Osteocyte (in vitro differentiated cells): ENCODE measurements around the gene TIPARP. TPM values are rescaled to one million over a fixed set of nuclear protein-coding genes. Genes with fewer than 3 reads are reported as not detected.

Experiments used
- DNase-seq: peaks from one replicate; pipeline ENCODE4 v3.0.0; 2021; ENCODE audit warnings: mixed read lengths; ENCODE audit not compliant: unreplicated experiment; ENCODE audit errors: extremely low spot score
- H3K27ac Mint-ChIP-seq: one replicate; pipeline ENCODE4 v1.8.0; 2021; ENCODE audit warnings: mild to moderate bottlenecking, mixed read lengths; ENCODE audit not compliant: unreplicated experiment
- H3K27me3 Mint-ChIP-seq: one replicate; pipeline ENCODE4 v1.8.0; 2021; ENCODE audit warnings: mixed read lengths; ENCODE audit not compliant: unreplicated experiment
- H3K36me3 Mint-ChIP-seq: one replicate; pipeline ENCODE4 v1.8.0; 2021; ENCODE audit warnings: mixed read lengths; ENCODE audit not compliant: unreplicated experiment
- H3K4me1 Mint-ChIP-seq: one replicate; pipeline ENCODE4 v1.8.0; 2021; ENCODE audit warnings: mixed read lengths; ENCODE audit not compliant: unreplicated experiment
- H3K4me3 Mint-ChIP-seq: one replicate; pipeline ENCODE4 v1.8.0; 2021; ENCODE audit warnings: mild to moderate bottlenecking, moderate library complexity, mixed read lengths; ENCODE audit not compliant: unreplicated experiment
- H3K9me3 Mint-ChIP-seq: one replicate; pipeline ENCODE4 v1.8.0; 2021; ENCODE audit warnings: mixed read lengths; ENCODE audit not compliant: unreplicated experiment
- total RNA-seq: library from RNA; stranded (reverse); gene quantifications from 2 replicates; pipeline ENCODE4 v1.2.1, GENCODE V29; 2021
- TF ChIP-seq, protein P1 (sequence below): fragments of 200-600 bp; sonication (generic); IDR thresholded peaks from 2 replicates; pipeline ENCODE4 v1.5.0; 2021; ENCODE audit warnings: antibody characterized with exemption, mild to moderate bottlenecking, moderate library complexity

Gene TIPARP
- total RNA-seq, 1 donor from 2014 or later = 163 TPM

DNA sequence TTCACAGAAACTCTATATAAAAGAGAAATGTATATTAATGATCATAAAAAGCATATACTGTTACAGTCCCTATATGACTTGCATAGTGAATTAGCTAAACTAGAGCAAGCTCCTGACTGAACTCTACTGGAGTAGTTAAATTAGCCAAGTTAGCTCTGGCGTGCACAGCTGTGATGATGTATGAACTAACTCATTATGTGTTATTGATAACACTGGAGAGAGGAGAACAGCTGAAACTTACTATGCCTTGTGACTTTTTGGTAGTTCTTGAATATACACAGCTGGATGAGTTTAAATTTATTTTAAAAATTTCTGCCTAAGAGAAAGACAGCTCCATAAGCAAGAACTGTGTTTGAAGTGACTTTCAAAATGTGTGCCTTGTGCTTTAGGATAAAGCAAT lies 8.1 kb downstream of the TIPARP start:
- H3K9me3 Mint-ChIP-seq = no peaks in the 10 kb centered on the region
- TF ChIP-seq, protein P1, sequence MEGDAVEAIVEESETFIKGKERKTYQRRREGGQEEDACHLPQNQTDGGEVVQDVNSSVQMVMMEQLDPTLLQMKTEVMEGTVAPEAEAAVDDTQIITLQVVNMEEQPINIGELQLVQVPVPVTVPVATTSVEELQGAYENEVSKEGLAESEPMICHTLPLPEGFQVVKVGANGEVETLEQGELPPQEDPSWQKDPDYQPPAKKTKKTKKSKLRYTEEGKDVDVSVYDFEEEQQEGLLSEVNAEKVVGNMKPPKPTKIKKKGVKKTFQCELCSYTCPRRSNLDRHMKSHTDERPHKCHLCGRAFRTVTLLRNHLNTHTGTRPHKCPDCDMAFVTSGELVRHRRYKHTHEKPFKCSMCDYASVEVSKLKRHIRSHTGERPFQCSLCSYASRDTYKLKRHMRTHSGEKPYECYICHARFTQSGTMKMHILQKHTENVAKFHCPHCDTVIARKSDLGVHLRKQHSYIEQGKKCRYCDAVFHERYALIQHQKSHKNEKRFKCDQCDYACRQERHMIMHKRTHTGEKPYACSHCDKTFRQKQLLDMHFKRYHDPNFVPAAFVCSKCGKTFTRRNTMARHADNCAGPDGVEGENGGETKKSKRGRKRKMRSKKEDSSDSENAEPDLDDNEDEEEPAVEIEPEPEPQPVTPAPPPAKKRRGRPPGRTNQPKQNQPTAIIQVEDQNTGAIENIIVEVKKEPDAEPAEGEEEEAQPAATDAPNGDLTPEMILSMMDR = no peak
- no peaks in the 10 kb centered on the region for H3K27me3 Mint-ChIP-seq
- DNase-seq = no peak
- peak overlapping the region; percentile 86 for H3K27ac Mint-ChIP-seq
- H3K4me3 Mint-ChIP-seq = peak overlapping the region; percentile 75
- H3K36me3 Mint-ChIP-seq = peaks cover 66% of the 10 kb centered on the region
- H3K4me1 Mint-ChIP-seq = peaks cover 93% of the 10 kb centered on the region

DNA sequence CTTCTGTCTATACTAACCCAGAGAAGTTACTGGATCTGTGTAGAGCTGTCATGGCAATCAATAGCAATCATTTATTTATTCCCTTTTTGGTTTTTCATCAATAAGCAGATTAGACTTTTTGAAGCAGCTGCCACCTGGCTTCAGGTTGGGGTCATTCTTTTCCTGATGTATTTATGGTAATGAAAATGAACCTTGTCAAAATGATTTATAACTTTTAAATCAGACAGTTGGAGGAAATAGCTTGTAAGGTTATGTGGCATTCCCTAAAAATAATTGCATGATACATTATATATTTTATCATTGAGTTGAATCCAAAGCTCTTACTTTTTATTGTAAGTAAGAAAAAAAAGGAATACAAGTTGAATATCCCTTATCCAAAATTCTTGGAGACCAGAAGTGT lies 8.6 kb downstream of the TIPARP start:
- TF ChIP-seq, protein P1 = no peak
- no peak for DNase-seq
- H3K36me3 Mint-ChIP-seq = peaks cover 66% of the 10 kb centered on the region
- no peaks in the 10 kb centered on the region for H3K27me3 Mint-ChIP-seq
- H3K27ac Mint-ChIP-seq = peak overlapping the region; percentile 86
- H3K4me3 Mint-ChIP-seq = peak overlapping the region; percentile 75
- no peaks in the 10 kb centered on the region for H3K9me3 Mint-ChIP-seq
- H3K4me1 Mint-ChIP-seq = peaks cover 93% of the 10 kb centered on the region

DNA sequence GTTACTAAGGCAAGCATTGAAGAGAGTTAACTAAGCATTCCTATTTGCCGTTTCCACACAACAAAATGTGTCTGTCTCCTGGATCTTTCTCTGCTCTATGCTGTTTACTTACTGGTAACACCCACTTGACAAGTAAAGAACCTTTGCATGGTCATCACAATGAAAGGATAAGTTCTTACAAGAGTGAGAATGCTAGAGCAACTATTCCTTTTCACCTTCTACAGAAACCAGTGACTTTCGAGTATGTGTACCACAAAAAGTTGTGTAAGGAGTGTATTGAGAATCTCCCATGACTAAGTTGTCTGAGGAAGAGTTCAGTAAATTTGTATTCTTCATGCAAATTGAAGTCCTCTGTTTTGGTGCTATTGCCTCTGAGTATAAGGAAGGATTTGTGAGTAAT lies 10.8 kb downstream of the TIPARP start:
- Mint-ChIP-seq H3K36me3 (peaks cover 62% of the 10 kb centered on the region), H3K27ac (peak overlapping the region; percentile 62), H3K4me3 (peak overlapping the region; percentile 64), H3K9me3 (no peaks in the 10 kb centered on the region), H3K4me1 (peaks cover 95% of the 10 kb centered on the region), H3K27me3 (no peaks in the 10 kb centered on the region)
- TF ChIP-seq, protein P1 = no peak
- no peak for DNase-seq

DNA sequence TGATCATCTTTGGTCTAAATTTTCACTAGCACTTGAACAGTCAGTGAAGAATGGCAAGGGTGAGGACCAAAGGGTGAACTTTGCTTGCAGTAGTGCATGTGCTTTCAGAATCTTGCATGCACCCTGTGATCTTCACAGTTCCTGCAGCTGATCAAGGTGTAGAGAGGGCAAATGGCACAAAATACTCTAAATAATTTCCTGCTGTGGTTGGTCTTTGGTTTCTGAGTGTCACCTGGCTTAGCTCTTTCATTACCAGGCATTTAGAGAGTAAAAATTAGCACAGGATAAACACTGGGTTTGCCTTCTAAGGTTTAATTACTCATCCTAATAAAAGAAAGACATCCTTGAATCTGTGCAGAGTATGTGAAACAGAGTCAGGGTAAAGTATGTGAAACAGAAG lies 11.4 kb downstream of the TIPARP start:
- TF ChIP-seq, protein P1 = no peak
- Mint-ChIP-seq H3K27ac (peak overlapping the region; percentile 62), H3K4me1 (peaks cover 95% of the 10 kb centered on the region), H3K36me3 (peaks cover 59% of the 10 kb centered on the region), H3K27me3 (no peaks in the 10 kb centered on the region), H3K9me3 (no peaks in the 10 kb centered on the region), H3K4me3 (peak overlapping the region; percentile 64)
- DNase-seq = no peak

DNA sequence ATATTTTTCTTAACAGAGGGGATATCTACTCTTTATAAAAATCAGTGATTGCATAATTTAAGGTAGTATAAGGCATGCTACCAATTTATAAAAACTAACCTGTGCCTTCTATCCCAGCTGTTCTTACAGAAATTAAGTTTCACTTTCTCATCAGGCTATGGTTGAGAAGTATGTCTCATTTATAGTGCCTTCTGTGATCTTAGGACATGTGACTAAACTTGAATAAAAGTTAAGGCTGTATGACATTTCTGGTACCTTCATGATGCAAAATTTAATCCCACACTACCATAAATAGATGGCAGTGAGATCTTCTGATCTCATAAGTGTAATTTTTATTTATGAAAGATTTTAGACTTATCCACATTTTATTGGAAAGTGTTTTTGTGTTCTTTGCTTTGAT lies 12.6 kb downstream of the TIPARP start:
- peaks cover 95% of the 10 kb centered on the region for H3K4me1 Mint-ChIP-seq
- no peaks in the 10 kb centered on the region for H3K27me3 Mint-ChIP-seq
- H3K4me3 Mint-ChIP-seq = peak overlapping the region; percentile 39
- TF ChIP-seq, protein P1 = no peak
- H3K9me3 Mint-ChIP-seq = no peaks in the 10 kb centered on the region
- H3K27ac Mint-ChIP-seq = peak overlapping the region; percentile 81
- peaks cover 50% of the 10 kb centered on the region for H3K36me3 Mint-ChIP-seq
- DNase-seq = no peak
